Measurements from ENCODE around the gene RASAL1. TPM values are rescaled to one million over a fixed set of nuclear protein-coding genes. Genes with fewer than 3 reads are reported as not detected.

The RASAL1 gene
- total RNA-seq, 1 donor from 2014 or later, result 1.4 TPM

DNA sequence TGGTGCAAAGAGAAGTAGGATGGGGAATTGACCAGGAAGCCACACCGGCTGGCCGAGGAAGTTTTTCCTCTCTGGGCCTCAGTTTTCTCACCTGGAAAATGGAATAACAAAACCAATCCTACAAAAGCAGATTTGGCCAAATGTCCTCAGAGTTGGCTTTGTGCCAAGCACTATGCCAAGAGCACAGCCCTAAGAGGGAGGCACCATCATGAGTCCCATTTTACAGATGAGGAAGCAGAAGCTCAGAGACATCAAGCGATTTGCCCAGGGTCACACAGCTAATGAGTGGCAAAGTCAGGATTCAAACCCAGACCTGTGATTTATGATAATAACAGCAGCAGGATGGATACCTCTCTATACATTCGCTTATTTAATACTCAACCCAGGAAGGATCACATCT is 27.3 kb downstream of the RASAL1 start:
- H3K27ac ChIP-seq, result no peak overlapping the region
- no peaks in the 10 kb centered on the region for H3F3A ChIP-seq (ENCODE audit: low read depth)
- H3K27me3 Mint-ChIP-seq (ENCODE audit: insufficient read depth, low read depth), result peaks cover 29% of the 10 kb centered on the region
- H3K4me3 ChIP-seq, result no peak overlapping the region
- no peak for DNase-seq (ENCODE audit: low spot score)
- H3K36me3 Mint-ChIP-seq, result no peaks in the 10 kb centered on the region
- H3K9me3 ChIP-seq (ENCODE audit: low read depth), result no peaks in the 10 kb centered on the region
- no peaks in the 10 kb centered on the region for H3K79me2 ChIP-seq (ENCODE audit: low read depth)
- H3K4me2 ChIP-seq, result no peak overlapping the region
- no peak overlapping the region for H2AFZ ChIP-seq (replicated peaks)
- H3K27ac Mint-ChIP-seq, result no peak overlapping the region
- peaks cover 7% of the 10 kb centered on the region for H3K4me1 Mint-ChIP-seq
- TF ChIP-seq, protein P1, sequence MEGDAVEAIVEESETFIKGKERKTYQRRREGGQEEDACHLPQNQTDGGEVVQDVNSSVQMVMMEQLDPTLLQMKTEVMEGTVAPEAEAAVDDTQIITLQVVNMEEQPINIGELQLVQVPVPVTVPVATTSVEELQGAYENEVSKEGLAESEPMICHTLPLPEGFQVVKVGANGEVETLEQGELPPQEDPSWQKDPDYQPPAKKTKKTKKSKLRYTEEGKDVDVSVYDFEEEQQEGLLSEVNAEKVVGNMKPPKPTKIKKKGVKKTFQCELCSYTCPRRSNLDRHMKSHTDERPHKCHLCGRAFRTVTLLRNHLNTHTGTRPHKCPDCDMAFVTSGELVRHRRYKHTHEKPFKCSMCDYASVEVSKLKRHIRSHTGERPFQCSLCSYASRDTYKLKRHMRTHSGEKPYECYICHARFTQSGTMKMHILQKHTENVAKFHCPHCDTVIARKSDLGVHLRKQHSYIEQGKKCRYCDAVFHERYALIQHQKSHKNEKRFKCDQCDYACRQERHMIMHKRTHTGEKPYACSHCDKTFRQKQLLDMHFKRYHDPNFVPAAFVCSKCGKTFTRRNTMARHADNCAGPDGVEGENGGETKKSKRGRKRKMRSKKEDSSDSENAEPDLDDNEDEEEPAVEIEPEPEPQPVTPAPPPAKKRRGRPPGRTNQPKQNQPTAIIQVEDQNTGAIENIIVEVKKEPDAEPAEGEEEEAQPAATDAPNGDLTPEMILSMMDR (IDR thresholded peaks at IDR 0.05), result no peak
- TF ChIP-seq EZH2 (IDR thresholded peaks at IDR 0.05) (no peak), EZH2phosphoT487 (IDR thresholded peaks at IDR 0.05) (no peak)
- H3K27me3 ChIP-seq, result peaks cover 13% of the 10 kb centered on the region
- no peak overlapping the region for H3K9ac ChIP-seq
- no peak overlapping the region for H3K4me3 Mint-ChIP-seq
- no peaks in the 10 kb centered on the region for H4K20me1 ChIP-seq (ENCODE audit: low read depth)
- H3K4me1 ChIP-seq, result no peaks in the 10 kb centered on the region
- H3K36me3 ChIP-seq, result no peaks in the 10 kb centered on the region
- H3K9me3 Mint-ChIP-seq, result no peaks in the 10 kb centered on the region

DNA sequence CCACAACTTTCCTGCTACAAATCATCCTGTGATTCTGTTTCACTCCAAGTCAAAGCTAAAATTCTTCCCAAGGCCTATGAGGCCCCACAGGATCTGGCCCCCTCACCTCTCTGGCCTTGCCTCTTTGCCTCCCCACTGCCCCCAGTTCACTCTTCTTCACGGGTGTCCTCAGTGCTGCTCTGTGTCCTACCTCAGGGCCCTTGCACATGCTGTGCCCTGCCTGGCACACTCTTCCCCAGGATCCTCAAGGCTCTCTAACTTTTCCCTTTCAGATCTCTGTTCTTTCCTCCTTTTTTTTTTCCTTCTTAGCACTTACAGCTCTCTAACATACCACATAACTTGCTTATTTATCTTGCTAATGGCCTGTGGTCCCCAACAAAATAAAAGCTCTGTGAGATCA is 29.2 kb downstream of the RASAL1 start:
- Histone ChIP-seq H3K27me3 (peaks cover 13% of the 10 kb centered on the region), H3K4me1 (no peaks in the 10 kb centered on the region), H4K20me1 (ENCODE audit: low read depth) (no peaks in the 10 kb centered on the region), H3K9me3 (ENCODE audit: low read depth) (no peaks in the 10 kb centered on the region), H3K27ac (no peak overlapping the region), H3F3A (ENCODE audit: low read depth) (no peaks in the 10 kb centered on the region), H3K79me2 (ENCODE audit: low read depth) (no peaks in the 10 kb centered on the region), H3K9ac (no peak overlapping the region), H3K36me3 (no peaks in the 10 kb centered on the region), H2AFZ (replicated peaks) (no peak overlapping the region), H3K4me2 (no peak overlapping the region), H3K4me3 (no peak overlapping the region)
- Mint-ChIP-seq H3K27ac (no peak overlapping the region), H3K4me3 (no peak overlapping the region), H3K9me3 (no peaks in the 10 kb centered on the region), H3K27me3 (ENCODE audit: insufficient read depth, low read depth) (peaks cover 28% of the 10 kb centered on the region), H3K36me3 (no peaks in the 10 kb centered on the region), H3K4me1 (no peaks in the 10 kb centered on the region)
- no peak for DNase-seq (ENCODE audit: low spot score)
- TF ChIP-seq, protein P1 (IDR thresholded peaks at IDR 0.05), result no peak
- TF ChIP-seq EZH2 (IDR thresholded peaks at IDR 0.05) (no peak), EZH2phosphoT487 (IDR thresholded peaks at IDR 0.05) (no peak)

GRCh38 chr12:113105606-113106271 is 29.8 kb downstream of the RASAL1 start:
- no peaks in the 10 kb centered on the region for H3K9me3 Mint-ChIP-seq
- peaks cover 28% of the 10 kb centered on the region for H3K27me3 Mint-ChIP-seq (ENCODE audit: insufficient read depth, low read depth)
- no peak overlapping the region for H3K4me3 Mint-ChIP-seq
- Histone ChIP-seq H3K4me1 (no peaks in the 10 kb centered on the region), H2AFZ (replicated peaks) (no peak overlapping the region), H3K9ac (no peak overlapping the region), H3K27ac (no peak overlapping the region), H3K79me2 (ENCODE audit: low read depth) (no peaks in the 10 kb centered on the region), H3K9me3 (ENCODE audit: low read depth) (no peaks in the 10 kb centered on the region), H3K4me2 (no peak overlapping the region), H3F3A (ENCODE audit: low read depth) (no peaks in the 10 kb centered on the region), H3K4me3 (no peak overlapping the region), H3K36me3 (no peaks in the 10 kb centered on the region), H4K20me1 (ENCODE audit: low read depth) (no peaks in the 10 kb centered on the region), H3K27me3 (peaks cover 13% of the 10 kb centered on the region)
- no peaks in the 10 kb centered on the region for H3K36me3 Mint-ChIP-seq
- TF ChIP-seq EZH2phosphoT487 (IDR thresholded peaks at IDR 0.05) (no peak), EZH2 (IDR thresholded peaks at IDR 0.05) (no peak)
- TF ChIP-seq, protein P1 (IDR thresholded peaks at IDR 0.05), result no peak
- no peak for DNase-seq (ENCODE audit: low spot score)
- H3K4me1 Mint-ChIP-seq, result no peaks in the 10 kb centered on the region
- no peak overlapping the region for H3K27ac Mint-ChIP-seq
